ENCODE data around the gene ATRIP.
A peak's percentile ranks its signal among the peaks of the same experiment; 100 is the strongest.

ATRIP gene

DNA sequence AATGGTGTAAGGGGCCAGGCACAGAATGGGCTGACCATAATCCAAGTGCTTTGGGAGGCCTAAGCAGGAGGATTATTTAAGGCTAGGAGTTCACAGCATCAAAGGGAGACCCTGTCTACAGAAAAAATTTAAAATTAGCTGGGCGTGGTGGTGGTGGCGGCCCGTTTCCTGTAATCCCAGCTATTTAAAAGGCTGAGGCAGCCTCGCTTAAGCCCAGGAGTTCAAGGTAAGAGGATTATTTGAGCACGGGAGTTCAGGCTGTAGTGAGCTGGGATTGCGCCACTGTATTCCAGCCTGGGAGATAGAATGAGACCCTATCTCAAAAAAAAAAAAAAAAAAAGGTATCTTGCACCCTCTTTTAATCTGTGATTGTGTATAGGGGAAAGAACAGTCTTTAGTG, 4.6 kb upstream of the ATRIP start:
- H3K4me3 ChIP-seq, result peak overlapping the region; percentile 1

DNA sequence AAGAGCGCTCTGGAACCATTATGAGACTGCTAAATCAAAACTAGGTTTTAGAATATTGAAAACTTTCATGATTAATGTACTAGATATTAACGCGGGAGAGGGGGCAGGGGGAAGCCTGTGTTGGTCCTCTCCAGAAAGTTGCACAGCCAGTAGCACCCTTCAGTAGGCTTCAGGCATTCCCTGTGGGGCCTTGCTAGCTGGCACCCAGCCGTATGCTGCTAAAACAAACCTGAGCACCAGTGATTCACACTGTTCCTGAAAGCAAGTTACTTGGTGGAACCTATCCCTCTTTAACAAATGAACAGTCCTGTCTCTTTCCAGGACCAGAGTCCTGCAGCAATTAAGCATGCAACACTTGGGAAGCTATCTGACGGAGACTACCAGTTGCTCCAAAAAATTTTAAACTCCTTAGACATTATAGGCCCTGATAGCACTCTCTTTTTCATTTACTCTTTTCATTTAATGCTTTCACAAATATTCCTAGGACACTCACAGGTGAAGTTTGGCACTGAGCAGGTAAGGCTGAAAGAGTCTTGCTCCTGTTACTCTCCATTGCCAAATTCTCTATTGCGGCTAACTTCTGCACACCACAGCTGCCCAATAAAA, 1.2 kb upstream of the ATRIP start:
- H3K4me3 ChIP-seq, result no peak overlapping the region
- TF ChIP-seq, protein P1, sequence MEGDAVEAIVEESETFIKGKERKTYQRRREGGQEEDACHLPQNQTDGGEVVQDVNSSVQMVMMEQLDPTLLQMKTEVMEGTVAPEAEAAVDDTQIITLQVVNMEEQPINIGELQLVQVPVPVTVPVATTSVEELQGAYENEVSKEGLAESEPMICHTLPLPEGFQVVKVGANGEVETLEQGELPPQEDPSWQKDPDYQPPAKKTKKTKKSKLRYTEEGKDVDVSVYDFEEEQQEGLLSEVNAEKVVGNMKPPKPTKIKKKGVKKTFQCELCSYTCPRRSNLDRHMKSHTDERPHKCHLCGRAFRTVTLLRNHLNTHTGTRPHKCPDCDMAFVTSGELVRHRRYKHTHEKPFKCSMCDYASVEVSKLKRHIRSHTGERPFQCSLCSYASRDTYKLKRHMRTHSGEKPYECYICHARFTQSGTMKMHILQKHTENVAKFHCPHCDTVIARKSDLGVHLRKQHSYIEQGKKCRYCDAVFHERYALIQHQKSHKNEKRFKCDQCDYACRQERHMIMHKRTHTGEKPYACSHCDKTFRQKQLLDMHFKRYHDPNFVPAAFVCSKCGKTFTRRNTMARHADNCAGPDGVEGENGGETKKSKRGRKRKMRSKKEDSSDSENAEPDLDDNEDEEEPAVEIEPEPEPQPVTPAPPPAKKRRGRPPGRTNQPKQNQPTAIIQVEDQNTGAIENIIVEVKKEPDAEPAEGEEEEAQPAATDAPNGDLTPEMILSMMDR (IDR thresholded peaks at IDR 0.05), result no peak
- no peak for DNase-seq (ENCODE audit: low spot score)
- H3K27ac ChIP-seq, result no peak overlapping the region

More for the DNA sequence above, 4.6 kb upstream of the ATRIP start:
- no peak for DNase-seq (ENCODE audit: low spot score)
- TF ChIP-seq, protein P1 (IDR thresholded peaks at IDR 0.05), result no peak
- H3K27ac ChIP-seq, result no peak overlapping the region

DNA sequence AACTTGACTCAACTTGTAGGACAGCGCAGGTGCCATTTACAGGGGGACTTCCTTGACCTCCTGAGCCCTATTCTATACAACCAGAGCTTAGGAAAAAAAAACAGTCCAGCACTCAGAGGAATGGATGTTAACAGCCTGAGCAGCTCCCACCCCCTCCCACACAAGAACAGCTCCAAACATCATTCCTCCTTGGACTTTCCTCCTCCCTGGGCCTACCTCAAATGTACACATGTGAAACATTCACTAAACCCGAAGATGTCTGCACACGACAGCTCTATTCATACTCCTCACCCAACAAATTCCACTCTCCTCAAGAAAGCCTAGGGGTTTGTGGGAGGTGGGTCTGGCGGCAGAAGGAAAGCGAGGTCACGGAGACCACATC, 503 bp upstream of the ATRIP start:
- Histone ChIP-seq H3K4me3 (peak overlapping the region; percentile 97), H3K27ac (peak overlapping the region; percentile 58 to 98)
- no peak for DNase-seq (ENCODE audit: low spot score)
- TF ChIP-seq, protein P1 (IDR thresholded peaks at IDR 0.05), result no peak

DNA sequence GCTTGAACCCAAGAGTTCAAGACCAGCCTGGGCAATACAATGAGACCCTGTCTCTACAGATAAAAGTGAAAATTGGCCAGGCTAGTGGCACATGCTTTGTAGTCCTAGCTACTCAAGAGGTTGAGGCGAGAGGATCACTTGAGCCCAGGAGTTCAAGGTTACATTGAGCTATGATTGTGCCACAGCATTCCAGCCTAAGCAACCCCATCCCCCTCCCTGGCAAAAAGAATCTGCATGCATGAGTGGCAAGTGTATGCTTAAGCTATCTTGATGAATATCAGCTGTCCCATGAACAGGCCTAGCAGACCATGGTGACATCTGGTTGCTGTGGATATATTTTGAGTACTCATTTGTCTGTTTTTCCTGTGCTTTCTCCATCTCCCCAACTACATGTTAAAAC, 4.7 kb downstream of the ATRIP start:
- Histone ChIP-seq H3K4me3 (no peak overlapping the region), H3K27ac (no peak overlapping the region)
- no peak for DNase-seq (ENCODE audit: low spot score)
- TF ChIP-seq, protein P1 (IDR thresholded peaks at IDR 0.05), result no peak

DNA sequence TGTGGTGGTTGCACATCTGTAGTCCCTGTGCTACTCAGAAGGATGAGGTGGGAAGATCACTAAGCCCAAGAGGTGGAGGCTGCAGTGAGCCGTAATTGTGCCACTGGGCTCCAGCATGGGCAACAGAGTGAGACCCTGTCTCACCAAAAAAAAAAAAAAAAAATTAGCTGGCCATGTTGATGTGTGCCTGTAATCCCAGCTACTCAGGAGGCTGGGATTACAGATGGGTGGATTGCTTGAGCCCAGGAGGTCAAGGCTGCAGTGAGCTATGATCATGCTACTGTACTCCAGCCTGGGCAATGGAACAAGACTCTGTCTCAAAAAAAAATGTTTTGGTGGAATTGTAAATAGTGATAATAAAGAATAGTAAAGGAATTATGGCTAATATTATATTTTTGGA, 9.9 kb downstream of the ATRIP start:
- TF ChIP-seq, protein P1 (IDR thresholded peaks at IDR 0.05), result no peak
- H3K4me3 ChIP-seq, result no peak overlapping the region
- DNase-seq (ENCODE audit: low spot score), result no peak
- H3K27ac ChIP-seq, result no peak overlapping the region

DNA sequence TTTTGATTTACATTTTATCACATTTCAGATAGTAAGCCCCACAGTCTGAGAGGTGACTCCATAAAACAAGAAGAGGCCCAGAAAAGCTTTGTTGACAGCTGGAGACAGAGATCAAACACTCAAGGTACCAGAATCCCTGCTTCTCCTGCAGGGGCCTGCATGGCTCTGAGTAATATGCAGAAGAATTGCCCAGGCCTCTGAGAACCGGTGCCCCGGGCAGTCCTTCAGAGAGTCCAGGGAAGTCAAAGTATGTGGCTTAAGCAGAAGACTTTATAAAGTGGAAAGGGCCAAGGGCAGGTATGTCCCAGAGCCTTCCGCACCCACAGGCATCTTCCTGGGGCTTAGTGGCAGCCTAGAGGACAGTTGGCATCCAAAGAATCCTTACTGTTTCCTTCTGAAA, 12.8 kb downstream of the ATRIP start:
- no peak for DNase-seq (ENCODE audit: low spot score)
- no peak overlapping the region for H3K4me3 ChIP-seq
- TF ChIP-seq, protein P1 (IDR thresholded peaks at IDR 0.05), result no peak
- H3K27ac ChIP-seq, result no peak overlapping the region

DNA sequence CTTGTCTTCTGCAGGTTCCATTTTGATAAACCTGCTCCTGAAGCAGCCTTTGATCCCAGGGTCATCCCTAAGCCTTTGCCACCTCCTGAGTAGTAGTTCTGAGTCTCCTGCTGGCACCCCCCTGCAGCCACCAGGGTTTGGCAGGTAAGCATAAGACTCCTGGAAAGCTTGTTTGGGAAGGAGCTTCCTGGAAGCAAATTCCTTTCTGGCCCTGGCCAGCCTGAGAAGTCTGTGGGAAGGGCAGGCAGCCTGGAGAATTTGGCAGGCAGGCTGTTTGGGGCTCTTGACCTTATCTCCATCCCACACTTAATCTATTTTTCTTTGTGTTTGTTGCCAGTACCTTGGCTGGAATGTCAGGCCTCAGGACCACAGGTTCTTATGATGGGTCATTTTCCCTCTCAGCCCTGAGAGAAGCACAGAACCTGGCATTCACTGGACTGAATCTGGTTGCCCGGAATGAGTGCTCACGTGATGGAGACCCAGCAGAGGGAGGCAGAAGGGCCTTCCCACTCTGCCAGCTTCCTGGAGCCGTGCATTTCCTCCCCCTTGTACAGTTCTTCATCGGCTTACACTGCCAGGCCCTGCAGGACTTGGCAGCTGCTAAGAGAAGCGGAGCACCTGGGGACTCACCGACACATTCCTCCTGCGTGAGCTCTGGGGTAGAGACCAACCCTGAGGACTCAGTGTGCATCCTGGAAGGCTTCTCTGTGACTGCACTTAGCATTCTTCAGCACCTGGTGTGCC, 13.4 kb downstream of the ATRIP start:
- Histone ChIP-seq H3K27ac (no peak overlapping the region), H3K4me3 (no peak overlapping the region)
- TF ChIP-seq, protein P1 (IDR thresholded peaks at IDR 0.05), result no peak
- DNase-seq (ENCODE audit: low spot score), result no peak
